Renal pelvis (tissue), 4 donors: ENCODE measurements around the gene AFG1L. TPM values are rescaled to one million over a fixed set of nuclear protein-coding genes. Genes with fewer than 3 reads are reported as not detected.
"Not testable (repeated sequence)": the region's sequence is repeated elsewhere in the genome, so short reads cannot be mapped to it uniquely, and the experiment has no call there.

Experiments
- DNase-seq: peaks from one replicate; pipeline ENCODE4 v3.0.0-alpha.2; 2013
- polyA plus RNA-seq, 3 donors: library from polyadenylated mRNA; unstranded; fragments of 120-200 nt; gene quantifications; one replicate each; pipeline ENCODE4 v1.2.1, GENCODE V29; 2013; ENCODE audit not compliant: insufficient read length in 3 of 3

Gene AFG1L
- polyA plus RNA-seq, 3 donors: 7.3 to 8.4 (median 8.3) TPM

DNA sequence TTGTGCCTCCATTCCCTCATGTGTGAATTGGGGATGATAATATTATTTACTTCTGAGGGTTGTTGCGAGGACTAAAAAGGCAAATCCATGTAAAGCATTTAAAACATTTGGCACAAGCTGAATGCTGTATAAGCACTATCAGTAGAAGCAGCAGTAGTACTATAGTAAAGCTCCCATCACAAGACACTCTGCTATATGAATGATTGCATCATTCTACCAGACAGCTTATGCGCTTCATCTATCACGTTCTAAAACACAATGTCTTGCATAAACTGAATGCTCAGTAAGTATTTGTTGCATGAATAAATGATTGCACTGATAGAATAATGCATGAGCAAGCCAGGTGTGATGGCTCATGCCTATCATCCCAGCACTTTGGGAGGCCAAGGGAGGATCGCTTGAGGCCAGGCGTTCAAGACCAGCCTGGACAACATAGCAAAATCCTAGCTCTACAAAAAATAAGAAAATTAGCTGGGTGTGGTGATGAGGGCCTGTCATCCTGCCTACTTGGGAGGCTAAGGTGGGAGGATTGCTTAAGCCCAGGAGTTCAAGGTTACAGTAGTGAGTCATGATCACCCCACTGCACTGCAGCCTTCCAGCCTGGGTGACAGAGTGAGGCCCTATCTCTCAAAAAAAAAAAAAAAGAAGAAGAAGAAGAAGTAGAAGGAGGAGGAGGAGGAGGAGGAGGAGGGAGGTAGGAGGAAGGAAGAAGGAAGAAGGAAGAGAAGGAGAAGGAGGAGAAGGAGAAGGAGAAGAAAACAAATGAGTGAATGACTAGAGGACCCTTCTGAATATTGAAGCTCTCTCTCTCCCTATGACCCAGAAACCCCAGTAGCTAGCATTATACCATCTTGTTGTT lies 215.8 kb downstream of the AFG1L start:
- no peak for DNase-seq

DNA sequence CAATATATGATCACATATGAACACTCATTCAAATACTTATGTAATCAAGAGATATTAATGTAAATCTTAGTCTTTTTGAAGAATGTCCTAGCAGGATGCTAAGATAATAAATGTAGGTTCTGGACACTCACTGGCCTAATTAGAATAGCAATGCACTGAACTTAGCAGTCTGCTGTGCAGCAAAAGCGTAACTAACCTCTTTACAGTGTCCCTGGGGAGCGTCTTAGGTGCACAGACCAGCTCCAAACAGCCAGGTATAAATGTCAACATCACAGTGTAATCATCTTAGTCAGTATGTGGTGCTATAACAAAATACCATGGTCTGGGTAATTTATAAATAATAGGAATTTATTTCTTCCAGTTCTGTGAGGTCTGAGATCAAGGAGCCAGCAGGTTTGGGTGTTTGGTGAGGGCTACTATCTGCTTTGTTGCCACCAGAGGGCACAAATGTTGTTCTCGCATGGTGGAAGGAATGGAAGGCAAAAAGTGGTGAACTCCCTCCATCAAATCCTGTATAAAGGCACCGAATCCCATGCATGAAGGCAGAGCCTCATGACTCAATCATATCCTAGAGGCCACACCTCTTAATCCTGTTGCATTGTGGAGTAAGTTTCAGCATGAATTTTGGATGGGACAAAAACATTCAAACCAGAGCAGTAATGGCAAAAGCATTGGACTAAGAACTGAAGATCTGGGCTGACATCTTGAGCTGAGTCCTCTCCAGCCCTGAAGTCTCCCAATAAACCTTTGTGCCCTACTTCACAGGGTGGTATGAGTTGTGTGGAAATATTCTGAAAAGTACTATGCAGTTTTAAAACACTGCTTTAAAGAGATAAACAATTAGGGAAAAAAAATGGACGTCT lies 224.1 kb downstream of the AFG1L start:
- DNase-seq: no peak

DNA sequence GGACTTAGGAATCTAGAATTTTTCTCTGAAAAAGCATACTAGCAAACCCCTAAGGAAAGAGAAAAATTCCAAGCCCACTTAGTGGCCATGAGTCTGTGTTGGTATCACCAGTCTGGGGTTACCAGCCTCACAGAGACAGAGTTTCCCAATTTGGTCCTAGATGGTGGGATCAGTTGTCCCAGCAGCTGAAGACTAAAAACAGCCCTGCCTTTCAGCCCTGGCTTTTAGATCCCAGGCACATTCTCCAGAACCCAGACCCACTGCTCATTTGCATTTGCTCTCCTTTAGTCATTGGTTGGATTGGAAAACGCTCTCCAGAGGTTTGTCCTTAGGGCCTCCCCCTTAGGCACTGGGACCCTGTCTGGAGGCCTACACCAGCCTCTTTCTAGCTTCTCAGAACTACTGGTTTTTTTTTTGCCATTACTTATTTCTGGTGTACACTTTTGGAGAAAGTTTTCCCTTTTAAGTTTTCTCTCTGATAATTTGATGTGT lies 226.8 kb downstream of the AFG1L start:
- no peak for DNase-seq

DNA sequence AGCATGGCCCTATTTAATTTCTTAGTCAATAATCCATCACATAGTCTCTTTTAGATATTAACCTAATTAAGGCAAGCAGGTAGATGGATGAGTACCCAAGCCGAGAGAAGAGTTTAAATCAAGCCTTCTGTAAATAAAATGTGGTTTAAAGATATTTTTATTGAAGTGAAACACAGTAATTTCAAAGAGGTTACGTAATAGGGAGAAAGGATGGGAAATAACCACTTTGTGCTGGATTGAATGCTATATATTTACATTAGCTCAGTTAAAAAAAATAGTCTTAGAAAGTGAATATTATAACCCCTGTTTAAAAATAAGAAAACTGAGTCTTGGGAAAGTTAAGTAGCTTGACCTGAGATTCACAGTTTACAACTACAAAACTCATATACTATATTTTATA lies 228.8 kb downstream of the AFG1L start:
- DNase-seq: no peak

DNA sequence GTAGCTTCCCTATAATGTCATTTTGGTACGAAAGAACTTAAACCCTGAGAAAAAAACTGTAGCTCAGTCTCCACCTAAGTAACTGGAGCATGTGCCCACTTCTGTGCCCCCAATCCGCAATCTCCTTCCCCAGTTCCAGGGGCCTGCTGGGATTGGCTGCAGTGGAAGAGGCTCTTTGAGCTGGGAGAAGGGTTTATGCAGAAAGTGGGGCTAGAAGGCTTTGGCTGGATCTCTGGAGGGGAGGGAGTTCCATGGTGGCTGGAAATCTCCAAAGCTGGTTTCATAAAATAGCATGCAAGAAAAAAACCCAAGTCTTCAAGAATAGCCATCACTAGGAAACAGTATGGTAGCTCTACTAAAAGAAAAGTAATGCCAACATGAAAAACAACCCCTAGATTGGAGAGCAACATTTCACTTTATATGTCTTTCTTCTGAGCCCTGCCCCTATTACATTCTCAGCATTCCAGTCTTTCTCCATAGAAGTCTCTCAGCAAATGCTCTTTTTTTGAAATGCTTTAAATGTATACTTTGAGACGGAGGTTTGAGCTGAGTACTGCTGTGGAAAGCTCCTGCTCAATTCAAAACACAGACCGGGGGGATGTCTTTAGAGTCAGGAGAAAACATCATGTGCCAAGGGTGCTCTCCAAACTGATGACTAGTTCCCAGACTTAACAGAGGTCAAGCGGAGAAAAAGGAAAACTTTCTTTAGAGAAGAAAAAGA lies 229.8 kb downstream of the AFG1L start:
- DNase-seq: no peak

DNA sequence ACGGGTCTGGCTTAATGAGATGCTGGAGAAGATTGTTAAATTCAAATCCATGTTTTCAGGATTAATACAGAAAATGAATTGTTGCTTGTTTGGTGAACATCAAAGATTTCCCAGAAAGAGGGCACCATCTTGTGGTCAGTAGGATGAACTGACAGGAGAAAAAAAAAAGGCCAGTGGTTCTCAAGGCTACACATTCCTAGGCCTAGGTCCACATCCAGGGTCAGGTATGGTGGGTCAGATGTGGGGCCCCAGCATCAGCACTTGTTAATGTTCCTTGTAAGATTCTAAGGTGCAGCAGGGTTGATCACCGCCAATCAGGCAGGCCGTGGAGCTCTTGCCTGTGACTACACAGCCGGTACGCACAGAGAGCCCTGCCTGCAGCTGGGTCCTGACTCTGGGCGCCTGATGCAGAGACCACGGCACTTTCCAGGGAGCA lies 231.9 kb downstream of the AFG1L start:
- peak; percentile 17 for DNase-seq

DNA sequence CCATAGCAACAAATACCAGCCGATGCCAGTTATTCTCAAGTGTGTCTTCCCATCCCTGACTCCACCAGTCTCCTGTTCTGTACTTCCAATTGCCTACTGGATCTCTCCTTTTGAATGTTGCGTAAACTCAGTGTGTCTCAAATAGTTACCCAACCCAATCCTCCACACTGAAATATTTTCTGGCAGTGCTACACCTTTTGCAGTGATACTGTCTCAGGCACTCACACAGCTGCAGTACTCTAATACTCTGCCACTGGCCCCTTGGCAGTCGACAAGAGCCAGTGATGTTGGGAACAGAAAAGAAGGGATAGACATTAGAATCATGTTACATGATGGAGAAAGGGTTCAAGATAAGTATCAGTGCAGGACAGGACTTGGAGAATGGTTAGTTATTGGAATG lies 234.0 kb downstream of the AFG1L start:
- no peak for DNase-seq

DNA sequence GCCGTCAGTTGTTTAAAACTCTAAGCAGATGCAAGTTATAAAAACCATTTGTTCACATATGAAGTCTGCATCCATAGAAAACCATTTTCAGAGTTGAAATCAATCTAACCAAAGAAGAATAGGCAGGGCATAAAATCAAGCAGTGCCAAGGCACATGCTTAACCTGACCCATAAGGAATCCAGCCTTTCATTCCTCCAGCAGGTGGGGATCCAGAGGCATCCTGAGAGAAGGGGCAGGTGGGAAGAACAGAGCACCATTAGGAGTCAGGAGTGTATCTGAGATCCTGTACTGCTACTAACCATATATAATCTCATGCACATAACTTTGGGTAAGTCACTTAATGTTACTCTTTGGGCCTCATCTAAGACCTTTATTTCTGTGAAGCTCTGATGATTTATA lies 236.5 kb downstream of the AFG1L start:
- no peak for DNase-seq

DNA sequence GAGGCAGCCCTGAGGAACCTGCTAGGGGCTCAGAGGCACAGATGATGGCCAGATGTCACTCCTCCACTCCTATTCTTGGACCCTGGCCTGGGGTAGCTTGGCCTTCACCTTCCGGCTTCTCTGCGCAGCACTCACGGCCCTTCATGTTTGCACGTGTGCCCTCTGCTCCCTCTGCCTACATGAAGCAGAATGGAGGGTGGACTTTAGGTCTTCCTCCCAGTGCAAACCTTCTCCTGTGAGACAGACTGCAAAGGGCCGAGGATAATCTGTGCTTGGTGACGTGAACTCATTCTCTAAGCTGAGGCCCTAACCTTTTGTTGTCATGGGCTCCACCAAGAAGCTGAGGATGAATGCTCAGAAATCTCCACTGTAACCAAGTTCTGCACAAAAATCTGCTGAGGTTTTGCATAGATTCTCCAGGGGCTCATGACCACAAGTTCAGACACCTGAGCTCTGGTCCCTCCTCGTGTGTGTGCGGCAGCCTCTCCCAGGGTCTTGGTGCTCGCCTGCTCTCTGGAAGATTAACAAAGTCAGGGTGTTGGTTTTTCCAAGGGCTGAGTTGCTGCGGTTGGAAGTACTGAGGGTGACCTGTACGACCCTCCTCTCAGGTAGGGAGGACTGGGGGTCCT lies 240.4 kb downstream of the AFG1L start:
- no peak for DNase-seq

DNA sequence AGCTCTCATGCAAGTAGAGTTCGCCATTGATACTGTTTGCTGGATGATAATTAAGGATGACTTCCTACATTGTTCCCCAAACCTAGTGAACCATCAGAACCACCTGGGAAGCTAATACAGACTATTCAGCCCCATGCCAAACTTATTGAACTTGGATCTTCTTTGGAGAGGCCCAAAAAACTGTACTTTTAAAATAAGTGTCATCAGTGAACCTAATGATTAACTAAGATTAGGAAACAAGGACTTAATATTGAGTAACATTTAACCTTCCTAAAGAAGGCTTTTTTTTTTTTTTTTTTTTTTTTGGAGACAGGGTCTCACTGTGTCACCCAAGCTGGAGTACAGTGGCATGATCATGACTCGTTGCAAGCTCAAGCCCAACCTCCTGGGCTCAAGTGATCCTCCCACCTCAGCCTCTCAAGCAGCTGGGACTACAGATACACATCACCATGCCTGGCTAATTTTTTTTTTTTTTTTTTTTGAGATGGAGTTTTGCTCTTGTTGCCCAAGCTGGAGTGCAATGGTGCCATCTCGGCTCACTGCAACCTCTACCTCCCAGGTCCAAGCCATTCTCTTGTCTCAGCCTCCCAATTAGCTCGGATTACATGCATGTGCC lies 241.2 kb downstream of the AFG1L start:
- not testable (repeated sequence) for DNase-seq

DNA sequence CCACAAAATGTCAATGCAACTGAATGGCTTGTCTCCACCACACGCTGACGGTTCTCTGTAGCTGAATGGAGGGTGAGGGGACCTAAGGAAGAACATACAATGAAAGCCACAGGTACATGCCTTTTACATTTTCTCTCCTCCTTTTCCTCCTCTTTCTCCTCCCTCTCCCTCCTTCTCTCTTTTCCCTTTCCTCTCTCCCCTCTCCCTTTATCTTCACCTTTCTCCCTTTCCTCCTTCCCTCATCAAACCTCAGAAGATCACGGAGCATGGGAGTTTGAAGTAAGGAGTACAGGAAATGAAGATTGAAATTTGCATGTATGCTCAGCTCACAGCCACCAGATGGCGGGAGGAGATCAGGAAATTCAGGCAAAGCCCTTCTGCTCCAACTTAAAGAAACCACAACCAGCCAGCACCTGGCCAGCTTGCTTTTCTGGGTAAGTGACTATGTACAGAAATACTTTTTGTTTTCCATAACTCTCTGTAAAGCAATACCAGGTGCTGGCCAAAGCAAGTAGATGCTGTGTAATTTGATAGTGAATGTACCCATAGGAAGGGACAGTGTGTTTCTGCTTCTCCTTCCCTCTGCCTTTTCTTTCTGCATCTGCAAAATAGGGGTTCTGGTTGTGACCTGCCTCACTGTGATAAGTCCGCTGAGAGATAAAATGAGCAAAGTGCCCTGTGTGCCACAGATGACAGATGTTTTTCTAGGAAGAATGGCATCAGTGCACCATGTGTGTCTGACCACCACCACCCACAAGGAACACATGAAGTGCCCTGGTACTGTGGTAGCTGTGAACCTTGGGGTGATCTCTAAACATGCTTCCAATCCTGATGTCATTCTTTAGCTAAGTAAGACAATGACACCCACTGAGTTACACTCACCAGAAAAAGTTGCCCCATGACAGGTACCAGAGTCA lies 247.2 kb downstream of the AFG1L start:
- DNase-seq: peak; percentile 80

DNA sequence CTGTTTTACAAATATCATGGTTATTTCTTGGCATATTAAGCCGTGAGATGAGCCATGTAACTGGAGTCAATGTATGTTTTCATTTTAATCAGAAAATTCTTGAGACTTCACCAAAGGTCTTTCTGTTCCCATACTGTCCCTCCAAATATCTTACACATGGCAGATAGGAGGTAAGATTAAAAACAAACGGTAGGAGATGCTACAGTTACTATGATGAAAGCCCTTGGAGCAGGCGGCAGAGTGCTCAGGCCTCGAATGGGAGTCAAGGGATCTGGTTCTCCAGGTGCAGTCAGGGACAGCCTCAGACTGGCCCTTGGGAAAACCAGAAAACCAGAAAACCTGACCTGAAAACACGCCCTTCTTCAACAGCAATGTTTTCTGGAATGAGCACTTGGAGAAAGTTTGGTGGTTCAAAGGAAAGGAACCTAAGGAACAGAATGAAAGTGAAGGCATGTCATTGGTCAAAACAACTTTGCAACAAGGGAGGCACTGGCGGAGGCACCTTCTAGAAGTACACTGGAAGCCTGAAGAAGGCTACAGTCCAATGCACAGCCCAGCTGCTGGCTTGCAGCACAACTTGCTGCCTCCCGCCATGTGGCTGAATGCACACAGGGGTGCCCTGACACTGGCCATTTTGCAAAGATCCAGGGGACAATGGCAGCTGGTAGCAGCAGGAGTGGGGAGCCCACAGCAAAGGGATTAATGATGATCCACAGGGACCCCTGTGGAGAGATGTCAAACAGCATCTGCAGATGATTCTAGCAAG lies 248.5 kb downstream of the AFG1L start:
- no peak for DNase-seq

DNA sequence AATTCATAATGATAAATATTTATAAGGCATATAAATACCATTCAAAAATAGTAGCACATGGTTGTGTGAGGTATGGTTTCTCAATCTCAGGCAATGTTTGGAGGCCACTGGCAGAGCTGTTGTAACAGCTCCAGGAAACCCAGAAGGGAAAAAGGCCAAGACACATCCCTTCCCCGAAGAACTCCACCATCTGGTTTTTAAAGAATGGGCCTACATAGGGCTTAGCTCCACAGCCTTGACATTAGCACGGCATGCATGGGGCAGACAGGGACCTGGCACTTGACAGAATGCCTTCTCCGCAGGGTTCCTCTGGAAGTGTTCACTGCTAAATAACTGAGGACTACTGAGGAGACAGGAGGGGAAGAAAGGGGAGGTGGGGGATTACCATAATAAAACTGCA lies 249.8 kb downstream of the AFG1L start:
- no peak for DNase-seq

DNA sequence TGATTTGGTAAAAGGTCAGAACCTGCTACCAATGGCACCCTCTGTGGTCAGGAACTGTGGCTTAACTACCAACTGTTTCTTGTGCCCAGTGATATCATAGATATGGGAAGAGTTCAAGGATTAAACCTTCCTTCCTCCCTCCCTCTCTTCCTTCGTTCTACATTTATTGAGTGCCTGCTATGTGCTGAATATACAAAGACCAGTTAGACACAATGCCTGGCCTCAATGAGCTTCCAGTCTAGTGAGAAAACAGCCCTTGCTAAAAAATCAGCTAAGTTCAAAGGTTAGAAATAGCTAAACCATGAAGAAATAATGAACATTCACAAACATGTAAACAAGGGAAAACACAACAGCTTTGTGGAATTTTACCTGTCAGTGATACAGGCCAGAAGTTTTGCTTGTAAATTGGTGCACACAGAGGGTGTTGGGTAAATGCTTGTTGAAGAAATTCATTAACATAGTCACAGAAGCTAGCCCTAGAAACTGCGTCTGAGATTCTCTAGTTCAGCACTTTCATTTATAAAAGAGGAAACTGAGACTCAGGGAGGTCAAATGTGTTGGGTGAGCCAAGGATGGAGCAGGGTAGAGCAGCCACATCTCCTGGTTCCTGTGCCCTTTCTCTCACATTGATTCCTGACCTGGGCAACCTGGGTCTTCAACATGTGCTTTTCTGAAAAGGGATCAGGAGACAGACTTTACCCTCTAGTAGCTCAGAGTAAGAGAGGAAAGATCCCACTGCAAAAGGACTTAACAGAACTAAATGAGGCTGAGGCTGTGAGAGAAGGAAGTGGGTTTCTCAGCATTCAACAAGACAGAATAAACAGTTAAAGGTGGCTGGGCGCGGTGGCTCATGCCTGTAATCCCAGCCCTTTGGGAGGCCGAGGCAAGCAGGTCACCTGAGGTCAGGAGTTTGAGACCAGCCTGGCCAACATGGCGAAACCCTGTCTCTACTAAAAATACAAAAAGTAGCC lies 251.5 kb downstream of the AFG1L start:
- no peak for DNase-seq

DNA sequence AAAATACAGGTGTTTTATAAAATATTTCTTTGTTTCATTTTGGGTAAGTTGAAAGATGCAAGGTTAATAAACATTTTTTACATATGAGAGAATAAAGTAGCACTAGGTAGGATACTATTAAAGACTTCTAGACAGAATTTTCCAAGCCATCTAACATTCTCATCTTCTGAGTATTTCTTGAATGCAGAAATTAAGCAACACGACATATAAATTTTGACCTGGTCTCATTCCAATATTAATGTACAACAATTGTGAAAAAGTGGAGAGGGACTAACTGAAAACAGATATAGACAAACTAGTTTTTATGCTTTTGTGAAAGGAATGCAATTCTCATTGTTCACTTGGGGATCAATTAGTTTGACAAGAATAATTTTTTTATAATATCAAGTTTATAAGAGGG lies 254.4 kb downstream of the AFG1L start:
- DNase-seq: no peak

DNA sequence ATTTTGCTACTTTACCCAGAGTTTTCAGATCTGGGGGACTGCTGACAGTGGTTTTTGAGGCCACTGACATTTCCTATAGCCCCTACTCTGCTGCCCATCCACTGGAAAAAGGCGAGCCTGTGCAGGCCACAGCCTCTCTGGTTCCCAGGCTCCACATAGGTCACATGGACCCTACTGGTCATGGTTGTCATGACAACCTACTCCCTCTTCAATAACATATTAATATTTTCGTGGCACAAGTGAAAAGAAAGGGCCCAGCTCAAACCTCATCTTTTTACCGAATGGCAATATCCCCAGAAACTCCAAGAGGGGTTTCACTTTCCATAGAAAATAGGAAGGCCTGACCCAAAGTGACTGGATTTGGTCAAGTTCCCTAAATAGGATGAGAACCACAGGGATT lies 254.9 kb downstream of the AFG1L start:
- DNase-seq: no peak

DNA sequence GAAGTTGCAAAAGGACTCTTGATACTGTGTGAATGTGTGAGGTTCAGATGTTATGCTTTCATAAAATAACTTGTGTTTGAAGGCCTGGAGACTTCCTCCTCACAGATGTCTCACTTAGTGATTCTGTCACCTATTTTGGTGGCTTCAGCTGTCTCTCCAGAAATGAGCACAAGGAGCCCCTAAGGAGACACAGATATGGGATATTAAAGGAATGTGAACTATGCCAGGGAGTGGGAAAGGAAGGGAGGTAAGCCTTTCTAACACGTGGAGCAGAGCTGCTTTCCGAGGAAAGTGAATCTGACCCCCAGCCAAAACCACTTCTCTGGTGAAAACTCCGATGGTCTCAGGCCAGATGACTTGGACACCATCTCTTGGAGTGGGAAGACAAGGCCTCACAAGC lies 255.4 kb downstream of the AFG1L start:
- no peak for DNase-seq
